Transverse colon (tissue), 3 donors: ENCODE results near the gene CAMTA1.

ENCODE experiments used
- POLR2A ChIP-seq: fragments of 450-650 bp; IDR thresholded peaks from one replicate; pipeline ENCODE4 v1.6.1; 2016; ENCODE audit warnings: antibody characterized with exemption, mild to moderate bottlenecking, moderate library complexity
- TF ChIP-seq, protein P1 (sequence below), 5 experiments: fragments of 200-600 bp in 3 of 5; fragments of 450-650 bp in 2 of 5; sonication (generic) in 3 of 5; IDR thresholded peaks; 1 replicate in 2 of 5; 2 replicates in 3 of 5; pipeline ENCODE4 v1.5.1; 2016 to 2017; ENCODE audit warnings: antibody characterized with exemption in 5 of 5, inconsistent platforms in 3 of 5, mild to moderate bottlenecking in 2 of 5, moderate library complexity in 1 of 5

DNA sequence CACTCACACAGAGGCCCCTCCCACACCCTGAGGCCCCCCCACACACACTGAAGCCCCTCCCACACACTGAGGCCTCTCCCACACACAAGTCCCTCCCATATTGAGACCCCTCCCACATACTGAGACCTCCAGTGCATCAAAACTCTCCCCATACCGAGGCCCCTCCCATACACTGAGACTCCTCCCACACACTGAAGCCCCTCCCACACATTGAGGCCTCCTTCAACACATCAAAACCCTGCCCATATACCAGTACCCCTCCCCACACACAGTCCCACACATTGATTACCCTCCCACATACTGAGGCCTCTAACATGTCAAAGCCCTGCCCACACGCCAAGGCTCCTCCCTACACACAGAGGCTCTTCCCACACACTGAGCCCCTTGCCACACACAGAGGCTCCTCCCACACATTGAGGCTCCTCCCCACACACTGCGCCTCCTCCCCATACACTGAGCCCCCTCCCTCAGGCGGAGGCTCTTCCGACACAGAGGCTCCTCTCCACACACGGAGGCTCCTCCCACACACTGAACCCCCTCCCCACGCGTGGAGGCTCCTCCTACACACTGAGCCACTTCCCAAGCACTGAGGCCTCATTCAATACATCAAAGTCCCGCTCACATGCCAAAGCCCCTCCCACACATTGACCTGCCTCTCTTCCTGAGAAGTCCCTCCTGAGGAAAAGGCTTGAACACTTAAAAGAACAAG, 392.3 kb downstream of the CAMTA1 start:
- TF ChIP-seq, protein P1, sequence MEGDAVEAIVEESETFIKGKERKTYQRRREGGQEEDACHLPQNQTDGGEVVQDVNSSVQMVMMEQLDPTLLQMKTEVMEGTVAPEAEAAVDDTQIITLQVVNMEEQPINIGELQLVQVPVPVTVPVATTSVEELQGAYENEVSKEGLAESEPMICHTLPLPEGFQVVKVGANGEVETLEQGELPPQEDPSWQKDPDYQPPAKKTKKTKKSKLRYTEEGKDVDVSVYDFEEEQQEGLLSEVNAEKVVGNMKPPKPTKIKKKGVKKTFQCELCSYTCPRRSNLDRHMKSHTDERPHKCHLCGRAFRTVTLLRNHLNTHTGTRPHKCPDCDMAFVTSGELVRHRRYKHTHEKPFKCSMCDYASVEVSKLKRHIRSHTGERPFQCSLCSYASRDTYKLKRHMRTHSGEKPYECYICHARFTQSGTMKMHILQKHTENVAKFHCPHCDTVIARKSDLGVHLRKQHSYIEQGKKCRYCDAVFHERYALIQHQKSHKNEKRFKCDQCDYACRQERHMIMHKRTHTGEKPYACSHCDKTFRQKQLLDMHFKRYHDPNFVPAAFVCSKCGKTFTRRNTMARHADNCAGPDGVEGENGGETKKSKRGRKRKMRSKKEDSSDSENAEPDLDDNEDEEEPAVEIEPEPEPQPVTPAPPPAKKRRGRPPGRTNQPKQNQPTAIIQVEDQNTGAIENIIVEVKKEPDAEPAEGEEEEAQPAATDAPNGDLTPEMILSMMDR (IDR thresholded peaks at IDR 0.05) = no peak
- no peak for TF ChIP-seq POLR2A
